ENCODE measurements around the gene ANKRD11.
"Not testable (repeated sequence)": the region's sequence is repeated elsewhere in the genome, so short reads cannot be mapped to it uniquely, and the experiment has no call there.

ANKRD11 gene

DNA sequence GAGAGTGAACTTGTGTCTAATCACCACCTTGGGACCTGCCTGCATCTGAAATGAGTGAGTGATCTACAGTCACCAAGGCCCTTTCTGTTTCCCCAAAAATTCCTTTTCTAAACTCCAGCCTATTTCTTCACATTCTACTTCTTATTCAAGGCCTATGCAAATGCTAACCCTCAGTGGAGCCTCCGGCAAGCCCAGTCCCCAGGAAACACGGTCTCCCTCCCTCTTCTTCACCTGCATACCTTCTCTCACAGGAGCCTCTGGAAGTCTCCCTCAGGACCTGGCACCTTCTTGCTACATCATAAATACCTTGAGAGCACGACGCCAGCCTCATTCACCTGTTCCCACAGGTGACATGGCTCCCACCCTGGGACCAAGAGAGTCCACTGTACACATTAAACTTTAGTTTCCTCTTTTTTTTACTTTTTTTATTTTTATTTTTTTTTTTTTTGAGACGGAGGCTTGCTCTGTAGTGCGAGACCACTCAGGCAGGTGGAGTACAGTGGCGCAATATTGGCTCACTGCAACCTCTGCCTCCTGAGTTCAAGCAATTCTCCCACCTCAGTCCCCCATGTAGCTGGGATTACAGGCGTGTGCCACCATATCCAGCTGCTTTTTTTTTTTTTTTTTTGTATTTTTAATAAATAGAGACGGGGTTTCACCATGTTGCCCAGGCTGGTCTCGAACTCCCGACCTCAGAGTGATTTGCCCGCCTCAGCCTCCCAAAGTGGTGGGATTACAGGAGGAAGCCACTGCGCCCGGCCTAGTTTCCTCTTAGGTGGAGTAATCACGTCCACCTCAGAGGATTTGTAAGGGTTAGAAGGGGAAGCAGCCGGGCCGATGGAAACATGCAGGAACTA lies 97.3 kb downstream of the ANKRD11 start:
- Histone ChIP-seq H3K27me3 (ENCODE audit: control insufficient read depth, insufficient read depth, low read length) (no peaks in the 10 kb centered on the region), H3K27ac (no peak overlapping the region), H3K4me3 (ENCODE audit: low read depth, low read length) (no peak overlapping the region), H3K9me3 (ENCODE audit: control insufficient read depth, low read length) (no peaks in the 10 kb centered on the region), H3K36me3 (ENCODE audit: control insufficient read depth, insufficient read depth, low read length) (no peaks in the 10 kb centered on the region), H3K4me2 (ENCODE audit: low read length) (no peak overlapping the region), H3K4me1 (peaks cover 6% of the 10 kb centered on the region), H3K79me2 (peaks cover 42% of the 10 kb centered on the region), H3K9ac (no peak overlapping the region), H2AFZ (no peak overlapping the region)
- TF ChIP-seq, protein P1, sequence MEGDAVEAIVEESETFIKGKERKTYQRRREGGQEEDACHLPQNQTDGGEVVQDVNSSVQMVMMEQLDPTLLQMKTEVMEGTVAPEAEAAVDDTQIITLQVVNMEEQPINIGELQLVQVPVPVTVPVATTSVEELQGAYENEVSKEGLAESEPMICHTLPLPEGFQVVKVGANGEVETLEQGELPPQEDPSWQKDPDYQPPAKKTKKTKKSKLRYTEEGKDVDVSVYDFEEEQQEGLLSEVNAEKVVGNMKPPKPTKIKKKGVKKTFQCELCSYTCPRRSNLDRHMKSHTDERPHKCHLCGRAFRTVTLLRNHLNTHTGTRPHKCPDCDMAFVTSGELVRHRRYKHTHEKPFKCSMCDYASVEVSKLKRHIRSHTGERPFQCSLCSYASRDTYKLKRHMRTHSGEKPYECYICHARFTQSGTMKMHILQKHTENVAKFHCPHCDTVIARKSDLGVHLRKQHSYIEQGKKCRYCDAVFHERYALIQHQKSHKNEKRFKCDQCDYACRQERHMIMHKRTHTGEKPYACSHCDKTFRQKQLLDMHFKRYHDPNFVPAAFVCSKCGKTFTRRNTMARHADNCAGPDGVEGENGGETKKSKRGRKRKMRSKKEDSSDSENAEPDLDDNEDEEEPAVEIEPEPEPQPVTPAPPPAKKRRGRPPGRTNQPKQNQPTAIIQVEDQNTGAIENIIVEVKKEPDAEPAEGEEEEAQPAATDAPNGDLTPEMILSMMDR (IDR thresholded peaks at IDR 0.05), result no peak

DNA sequence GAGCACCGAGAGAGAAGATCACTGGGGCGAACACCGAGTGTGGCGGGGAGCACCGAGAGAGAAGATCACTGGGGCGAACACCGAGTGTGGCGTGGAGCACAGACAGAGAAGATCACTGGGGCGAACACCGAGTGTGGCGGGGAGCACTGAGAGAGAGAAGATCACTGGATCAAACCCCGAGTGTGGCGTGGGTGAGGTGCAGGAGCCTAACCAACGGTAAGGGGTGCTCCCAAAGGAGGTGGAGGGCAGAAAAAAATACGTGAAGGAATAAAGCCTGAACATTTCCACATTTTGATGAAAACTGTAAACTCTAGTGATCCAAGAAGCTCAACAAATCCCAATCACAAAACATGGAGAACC lies 100.2 kb downstream of the ANKRD11 start:
- not testable (repeated sequence) for H3K36me3 ChIP-seq (ENCODE audit: control insufficient read depth, insufficient read depth, low read length); H3K4me3 ChIP-seq (ENCODE audit: low read depth, low read length); H3K9me3 ChIP-seq (ENCODE audit: control insufficient read depth, low read length); H3K27ac ChIP-seq; H2AFZ ChIP-seq; H3K9ac ChIP-seq; H3K27me3 ChIP-seq (ENCODE audit: control insufficient read depth, insufficient read depth, low read length); H3K4me2 ChIP-seq (ENCODE audit: low read length); H3K4me1 ChIP-seq
- H3K79me2 ChIP-seq, result peaks cover 64% of the 10 kb centered on the region

DNA sequence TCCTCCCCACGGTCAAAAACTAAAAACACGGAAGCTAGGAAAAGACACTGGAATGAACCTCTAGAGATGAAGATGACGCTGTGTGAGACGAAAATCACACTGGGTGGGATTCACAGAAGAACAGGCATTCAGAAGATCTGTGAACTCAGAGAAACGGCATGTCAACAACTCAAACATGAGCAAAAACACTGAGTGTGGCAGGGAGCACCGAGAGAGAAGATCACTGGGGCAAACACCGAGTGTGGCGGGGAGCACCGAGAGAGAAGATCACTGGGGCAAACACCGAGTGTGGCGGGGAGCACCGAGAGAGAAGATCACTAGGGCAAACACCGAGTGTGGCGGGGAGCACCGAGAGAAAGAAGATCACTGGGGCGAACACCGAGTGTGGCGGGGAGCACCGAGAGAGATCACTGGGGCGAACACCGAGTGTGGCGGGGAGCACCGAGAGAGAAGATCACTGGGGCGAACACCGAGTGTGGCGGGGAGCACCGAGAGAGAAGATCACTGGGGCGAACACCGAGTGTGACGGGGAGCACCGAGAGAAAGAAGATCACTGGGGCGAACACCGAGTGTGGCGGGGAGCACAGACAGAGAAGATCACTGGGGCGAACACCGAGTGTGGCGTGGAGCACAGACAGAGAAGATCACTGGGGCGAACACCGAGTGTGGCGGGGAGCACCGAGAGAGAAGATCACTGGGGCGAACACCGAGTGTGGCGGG lies 100.7 kb downstream of the ANKRD11 start:
- not testable (repeated sequence) for H3K27me3 ChIP-seq (ENCODE audit: control insufficient read depth, insufficient read depth, low read length); H3K4me1 ChIP-seq
- peaks cover 68% of the 10 kb centered on the region for H3K79me2 ChIP-seq

DNA sequence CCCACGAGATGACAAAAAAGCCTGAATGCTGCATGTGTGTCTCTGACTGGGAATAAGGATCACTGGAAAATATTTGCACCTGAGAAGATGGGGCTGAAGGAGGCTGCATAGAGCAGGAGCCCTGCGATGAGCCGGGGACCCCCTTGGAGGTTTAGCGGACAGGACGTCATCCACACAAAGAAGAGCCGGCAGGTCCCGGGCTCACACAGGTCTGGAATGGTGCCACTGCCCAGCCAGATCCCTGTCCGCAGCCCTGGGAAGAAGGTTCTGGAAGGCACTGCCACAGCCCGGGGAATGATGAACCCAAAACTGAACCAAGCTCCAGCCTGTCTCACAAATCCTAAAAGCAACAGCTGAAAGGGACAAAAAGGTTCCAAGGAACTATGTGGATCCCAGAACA lies 101.8 kb downstream of the ANKRD11 start:
- TF ChIP-seq, protein P1 (IDR thresholded peaks at IDR 0.05), result no peak
- no peak overlapping the region for H3K4me3 ChIP-seq (ENCODE audit: low read depth, low read length)

More for the DNA sequence above, 100.7 kb downstream of the ANKRD11 start:
- H3K9ac ChIP-seq; H3K9me3 ChIP-seq (ENCODE audit: control insufficient read depth, low read length); H3K27ac ChIP-seq; H3K4me2 ChIP-seq (ENCODE audit: low read length); H3K4me3 ChIP-seq (ENCODE audit: low read depth, low read length); H3K36me3 ChIP-seq (ENCODE audit: control insufficient read depth, insufficient read depth, low read length); H2AFZ ChIP-seq: not testable (repeated sequence)

DNA sequence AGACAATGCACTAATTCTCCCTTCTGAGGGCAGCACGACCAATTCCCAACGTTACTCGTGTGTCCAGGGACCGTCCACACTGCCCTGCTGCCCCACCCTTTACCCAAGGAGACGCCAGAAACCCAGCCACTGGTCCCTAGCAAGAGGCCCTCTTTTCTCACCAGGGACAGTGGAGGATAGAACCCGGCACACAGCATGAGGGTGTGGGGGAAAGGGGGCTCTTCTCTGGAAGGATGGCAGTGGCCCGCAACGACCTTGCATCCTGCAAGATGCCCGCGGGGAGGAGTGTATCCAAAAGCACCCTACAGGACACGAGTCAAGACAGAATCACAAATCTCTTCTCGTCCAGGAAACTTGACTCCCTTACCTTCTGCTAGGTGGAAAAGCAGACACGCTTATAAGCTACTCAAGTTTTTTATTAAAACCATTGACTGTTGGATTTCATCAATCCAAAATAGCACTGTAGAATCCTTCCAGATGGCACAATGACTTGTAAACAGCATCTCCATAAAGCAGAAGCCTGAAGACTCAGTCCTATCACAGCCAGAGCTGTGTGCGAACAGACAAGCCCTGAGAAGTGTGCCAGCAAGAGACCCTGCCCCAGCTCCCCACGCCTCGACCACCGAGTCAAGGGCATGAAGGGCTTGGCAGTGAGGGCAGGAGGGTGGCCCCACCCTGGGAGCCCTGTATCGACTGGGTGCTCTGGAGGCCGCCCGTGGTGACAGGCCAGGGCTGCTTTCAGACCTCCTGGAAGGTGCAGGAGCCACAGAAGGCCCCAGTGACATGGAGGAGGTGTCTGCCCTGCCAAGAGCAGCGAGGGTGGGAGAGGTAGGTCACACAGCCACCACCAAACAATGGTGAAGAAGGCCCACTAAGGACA lies 103.8 kb downstream of the ANKRD11 start:
- TF ChIP-seq, protein P1 (IDR thresholded peaks at IDR 0.05), result no peak
- no peaks in the 10 kb centered on the region for H3K9me3 ChIP-seq (ENCODE audit: control insufficient read depth, low read length)
- H3K4me3 ChIP-seq (ENCODE audit: low read depth, low read length), result no peak overlapping the region
- no peak overlapping the region for H2AFZ ChIP-seq
- no peaks in the 10 kb centered on the region for H3K36me3 ChIP-seq (ENCODE audit: control insufficient read depth, insufficient read depth, low read length)
- peaks cover 4% of the 10 kb centered on the region for H3K4me1 ChIP-seq
- no peak overlapping the region for H3K4me2 ChIP-seq (ENCODE audit: low read length)
- H3K79me2 ChIP-seq, result peaks cover 88% of the 10 kb centered on the region
- H3K27ac ChIP-seq, result no peak overlapping the region
- H3K9ac ChIP-seq, result no peak overlapping the region
- H3K27me3 ChIP-seq (ENCODE audit: control insufficient read depth, insufficient read depth, low read length), result no peaks in the 10 kb centered on the region

More for the DNA sequence above, 101.8 kb downstream of the ANKRD11 start:
- Histone ChIP-seq H2AFZ (no peak overlapping the region), H3K4me1 (no peaks in the 10 kb centered on the region), H3K9ac (no peak overlapping the region), H3K27ac (no peak overlapping the region), H3K4me2 (ENCODE audit: low read length) (no peak overlapping the region), H3K27me3 (ENCODE audit: control insufficient read depth, insufficient read depth, low read length) (no peaks in the 10 kb centered on the region), H3K36me3 (ENCODE audit: control insufficient read depth, insufficient read depth, low read length) (no peaks in the 10 kb centered on the region), H3K79me2 (peaks cover 78% of the 10 kb centered on the region), H3K9me3 (ENCODE audit: control insufficient read depth, low read length) (no peaks in the 10 kb centered on the region)

Measured in parathyroid adenoma (tissue), 2 donors.